ENCODE measurements around the gene DGKQ. TPM values are rescaled to one million over a fixed set of nuclear protein-coding genes. Genes with fewer than 3 reads are reported as not detected.

The DGKQ gene
- total and polyA plus RNA-seq, 2 of the 8 experiments (the other 6 are each of a cell fraction or from before 2014, with no cell fraction given) = 7.3 to 9.7 TPM

DNA sequence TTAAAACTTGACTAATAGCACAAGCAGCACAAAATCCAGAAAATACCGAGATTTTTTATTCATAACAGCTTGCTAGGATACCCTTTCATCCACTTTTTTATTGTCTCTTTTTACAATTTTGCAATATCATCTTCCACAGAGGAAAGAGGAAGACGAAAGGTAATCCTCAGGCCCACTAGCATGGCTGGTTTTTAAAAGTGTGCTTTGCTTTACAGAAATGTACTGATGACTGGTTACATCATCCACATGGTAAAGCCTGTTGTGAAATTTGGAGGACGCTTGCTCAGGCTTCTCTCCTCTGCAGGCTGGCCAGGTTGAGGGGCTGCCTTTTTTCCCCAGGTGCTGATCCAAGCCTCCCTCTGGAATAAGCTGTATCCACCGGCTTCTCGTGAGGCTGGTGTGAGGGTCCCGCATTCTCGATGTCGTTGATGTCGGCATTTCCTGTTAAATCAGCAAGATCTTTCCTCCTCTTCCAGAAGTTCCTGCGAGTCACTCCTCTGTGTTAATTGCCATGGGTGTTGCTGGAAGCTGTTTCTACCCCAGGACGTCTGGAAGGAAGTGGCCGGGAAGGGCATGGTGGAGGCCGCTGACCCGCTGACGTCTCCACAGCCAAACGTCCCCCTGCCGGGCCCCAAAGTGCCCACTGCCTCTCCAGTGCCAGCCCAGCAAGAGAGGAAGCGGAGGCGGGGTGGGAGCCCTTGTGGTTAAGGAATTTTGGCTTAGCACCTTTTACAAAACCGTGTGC lies 5.8 kb upstream of the DGKQ start:
- Histone ChIP-seq H3K79me2 (ENCODE audit: control insufficient read depth in 1 of 2, insufficient read depth in 2 of 2, low read length in 2 of 2) (no peaks in the 10 kb centered on the region), H4K5ac (ENCODE audit: insufficient read length, low read depth, low read length) (no peak overlapping the region), H3K4me1 (replicated peaks in 1 of 4; ENCODE audit: control insufficient read depth in 3 of 4, insufficient read depth in 4 of 4, low read length in 3 of 4) (peaks cover 0 to 6% (median 0%) of the 10 kb centered on the region in 4 experiments; a peak in 1 of 7 replicates), H2BK120ac (replicated peaks; ENCODE audit: low read depth, low read length) (no peak overlapping the region), H3K56ac (replicated peaks; ENCODE audit: insufficient read length, low read depth, low read length) (no peak overlapping the region), H3K9me3 (ENCODE audit: insufficient read depth in 2 of 2, low read depth in 1 of 2, low read length in 1 of 2) (peaks cover 5 to 11% of the 10 kb centered on the region in 2 experiments; a peak in 1 of 4 replicates), H4K20me1 (replicated peaks in 1 of 2; ENCODE audit: control insufficient read depth in 1 of 2, insufficient read depth in 2 of 2, low read length in 2 of 2) (no peaks in the 10 kb centered on the region), H3K23ac (ENCODE audit: insufficient read length) (no peak overlapping the region), H2AFZ (ENCODE audit: low read length) (no peak overlapping the region), H2BK12ac (ENCODE audit: low read depth, low read length) (peak overlapping the region; percentile 75; the same call in 1 of the 2 replicates), H4K91ac (replicated peaks; ENCODE audit: insufficient read length, low read length) (peak overlapping the region; percentile 42), H3K4me3 (ENCODE audit: extremely low read depth in 1 of 4, insufficient read depth in 2 of 4, low read depth in 3 of 4, low read length in 4 of 4) (no peak overlapping the region), H3K14ac (ENCODE audit: insufficient read length) (no peak overlapping the region), H3K36me3 (ENCODE audit: control insufficient read depth in 2 of 4, insufficient read depth in 4 of 4, low read length in 3 of 4) (no peaks in the 10 kb centered on the region), H3K79me1 (ENCODE audit: low read depth, low read length) (no peaks in the 10 kb centered on the region), H3K27ac (ENCODE audit: low read depth, low read length) (no peak overlapping the region), H3K18ac (ENCODE audit: extremely low read depth, low read length) (no peak overlapping the region), H3K27me3 (replicated peaks in 1 of 4; ENCODE audit: control insufficient read depth in 3 of 4, extremely low read depth in 1 of 4, insufficient read depth in 3 of 4, low read length in 3 of 4) (peaks cover 0 to 6% (median 2%) of the 10 kb centered on the region in 4 experiments; a peak in 2 of 7 replicates), H2BK5ac (ENCODE audit: low read depth, low read length) (no peak overlapping the region), H3K9ac (replicated peaks in 1 of 4; ENCODE audit: extremely low read depth in 1 of 4, low read depth in 3 of 4, low read length in 3 of 4) (no peak overlapping the region; a peak in 1 of 7 replicates), H3K4ac (replicated peaks; ENCODE audit: insufficient read length, low read depth, low read length) (no peak overlapping the region), H3K23me2 (ENCODE audit: low read depth, low read length) (no peaks in the 10 kb centered on the region), H2BK20ac (ENCODE audit: low read length) (no peak overlapping the region), H2AK5ac (ENCODE audit: low read depth, low read length) (no peak overlapping the region), H4K8ac (ENCODE audit: extremely low read depth, insufficient read depth, low read length) (peak overlapping the region; percentile 29; the same call in 1 of the 2 replicates), H2BK15ac (ENCODE audit: low read length) (peak overlapping the region; percentile 46; the same call in 1 of the 2 replicates), H3K4me2 (ENCODE audit: insufficient read depth in 1 of 2, low read depth in 2 of 2, low read length in 2 of 2) (no peak overlapping the region)
- ChIA-PET CTCF (ENCODE audit: partially characterized antibody) (interaction anchor here (0.8 to 2.0 kb wide), 6 partner anchors 8 to 295 kb away, joined by 3 to 5 read pairs (median 3); partner anchors contain the start of gene IDUA), POLR2A (ENCODE audit: partially characterized antibody) (no interaction called here)
- WGBS, 2 experiments (ENCODE audit: extremely low coverage in 1 of 2, insufficient coverage in 1 of 2, insufficient read length in 1 of 2, insufficient replicate concordance in 2 of 2, low coverage in 1 of 2, low lambda C conversion rate in 2 of 2, missing lambda C conversion rate in 1 of 2) = 75% methylated on average over 20 of the region's 20 CpGs; no CpG with 5 or more reads in 1 of the 2 experiments
- DNase-seq (ENCODE audit: low read depth in 1 of 2, low spot score in 2 of 2) (no peak), FAIRE-seq (no peak)
- TF ChIP-seq RBBP5 (IDR thresholded peaks at IDR 0.05; ENCODE audit: borderline replicate concordance, low read depth, low read length) (no peak), SIX5 (IDR thresholded peaks at IDR 0.05; ENCODE audit: low read depth, low read length) (no peak), KDM1A (IDR thresholded peaks at IDR 0.05; ENCODE audit: borderline replicate concordance, low read length) (no peak), E2F6 (IDR thresholded peaks at IDR 0.05) (no peak), RXRA (IDR thresholded peaks at IDR 0.05; ENCODE audit: insufficient read depth, low read depth, low read length) (no peak), KDM4A (IDR thresholded peaks at IDR 0.05; ENCODE audit: low read depth, low read length, severe bottlenecking) (no peak), MAX (IDR thresholded peaks at IDR 0.05) (no peak), CBX5 (IDR thresholded peaks at IDR 0.05; ENCODE audit: low read depth, low read length) (no peak), RFX5 (IDR thresholded peaks at IDR 0.05; ENCODE audit: borderline replicate concordance, low read depth, low read length) (no peak)

All from H1 (cell line).